ENCODE data around the gene ERO1B.
"Not testable (repeated sequence)": the region's sequence is repeated elsewhere in the genome, so short reads cannot be mapped to it uniquely, and the experiment has no call there.

- TF ChIP-seq CTCF (conservative IDR thresholded peaks at IDR 0.05); EZH2 (IDR thresholded peaks at IDR 0.05; ENCODE audit: low read depth): not testable (repeated sequence)
Observed at GRCh38 chr1:236186471-236186870, 95.3 kb downstream of the ERO1B start.
